Kidney glomerular epithelial cell (primary cell): Measurements from ENCODE around the gene PCDHGB3.

Source experiments
- DNase-seq: peaks from one replicate; lab custom pipeline; 2025; lab: John Stamatoyannopoulos, UW

PCDHGB3 gene

GRCh38 chr5:141419074-141419880 lies 49.2 kb downstream of the PCDHGB3 start:
- DNase-seq = no peak

- no peak for DNase-seq
Measured at GRCh38 chr5:141420855-141421488, 50.9 kb downstream of the PCDHGB3 start, which contains the start of gene PCDHGA11. TSS of gene PCDHGA11 (plus strand) at chr5:141421051. CDS start at chr5:141421228, 177 bp downstream.

DNA sequence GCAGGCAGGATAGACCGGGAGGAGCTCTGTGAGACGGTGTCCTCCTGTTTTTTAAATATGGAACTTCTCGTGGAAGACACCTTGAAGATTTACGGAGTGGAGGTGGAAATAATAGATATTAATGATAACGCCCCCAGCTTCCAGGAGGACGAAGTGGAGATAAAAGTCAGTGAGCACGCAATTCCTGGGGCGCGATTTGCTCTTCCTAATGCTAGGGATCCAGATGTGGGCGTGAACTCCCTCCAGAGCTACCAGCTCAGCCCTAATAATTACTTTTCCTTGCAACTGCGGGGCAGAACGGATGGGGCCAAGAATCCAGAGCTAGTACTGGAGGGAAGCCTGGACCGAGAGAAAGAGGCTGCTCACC lies 51.4 kb downstream of the PCDHGB3 start:
- no peak for DNase-seq
